Activated CD4-positive, alpha-beta T cell treated with anti-CD3 and anti-CD28 coated beads for 24 hours (primary cell): ENCODE results near the gene F11R.
A peak's percentile ranks its signal among the peaks of the same experiment; 100 is the strongest.
"Not testable (repeated sequence)": the region's sequence is repeated elsewhere in the genome, so short reads cannot be mapped to it uniquely, and the experiment has no call there.

Experiments
- DNase-seq, 2 donors: peaks; one replicate each; pipeline ENCODE4 v3.0.0-alpha.2; 2020; ENCODE audit warnings: low read depth in 2 of 2

Gene F11R

GRCh38 chr1:161044535-161044907, 23.6 kb upstream of the F11R start:
- DNase-seq: no peak

GRCh38 chr1:161039546-161039945, 18.6 kb upstream of the F11R start:
- no peak for DNase-seq

DNA sequence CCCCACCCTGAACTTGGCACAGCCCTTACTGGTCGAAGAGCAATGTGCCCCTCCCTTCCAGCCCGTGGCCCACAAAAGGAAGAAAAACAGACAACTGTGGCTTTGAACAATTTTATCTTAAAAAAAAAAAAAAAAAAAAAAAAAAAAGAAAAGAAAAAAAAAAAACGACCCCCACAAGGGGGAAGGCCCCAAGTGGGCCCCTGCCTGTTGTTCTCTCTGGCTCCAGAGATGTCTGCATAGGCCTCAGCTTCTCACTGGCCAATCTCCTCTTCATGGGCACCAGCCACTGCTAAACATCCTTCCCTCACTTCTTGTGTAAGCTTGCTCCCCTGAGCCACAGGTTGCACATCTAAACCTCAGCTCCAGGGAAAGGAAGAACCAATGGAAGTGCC, 18.2 kb upstream of the F11R start:
- no peak for DNase-seq

- peak; percentile 72 to 80 for DNase-seq
Observed at GRCh38 chr1:161038523-161039153, 17.7 kb upstream of the F11R start, which contains the start of gene TSTD1. Gene TSTD1 (minus strand): TSS chr1:161038964. CDS start chr1:161038889, 75 bp downstream.

GRCh38 chr1:161037661-161038522, 16.9 kb upstream of the F11R start:
- no peak for DNase-seq

GRCh38 chr1:161033751-161034150, 12.8 kb upstream of the F11R start:
- DNase-seq: no peak

DNA sequence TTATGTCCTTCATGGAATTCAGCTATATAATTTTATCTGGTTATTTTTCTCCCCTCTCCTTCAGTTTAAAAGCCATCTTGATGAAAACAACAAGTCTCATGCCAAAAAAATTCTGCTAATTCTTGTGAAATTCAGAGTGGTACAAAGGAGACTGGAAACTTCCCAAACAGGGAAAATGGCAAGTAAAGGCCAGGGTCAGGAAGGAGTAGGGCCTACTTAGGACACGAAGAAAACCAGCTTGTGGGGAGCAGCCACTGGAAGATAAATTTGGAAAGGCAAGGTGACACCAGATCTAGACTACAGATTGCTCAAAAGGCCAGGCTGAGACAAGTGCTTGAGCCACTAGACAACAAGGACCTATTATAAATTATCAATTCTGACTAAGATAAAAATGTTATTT, 11.5 kb upstream of the F11R start:
- DNase-seq: no peak

DNA sequence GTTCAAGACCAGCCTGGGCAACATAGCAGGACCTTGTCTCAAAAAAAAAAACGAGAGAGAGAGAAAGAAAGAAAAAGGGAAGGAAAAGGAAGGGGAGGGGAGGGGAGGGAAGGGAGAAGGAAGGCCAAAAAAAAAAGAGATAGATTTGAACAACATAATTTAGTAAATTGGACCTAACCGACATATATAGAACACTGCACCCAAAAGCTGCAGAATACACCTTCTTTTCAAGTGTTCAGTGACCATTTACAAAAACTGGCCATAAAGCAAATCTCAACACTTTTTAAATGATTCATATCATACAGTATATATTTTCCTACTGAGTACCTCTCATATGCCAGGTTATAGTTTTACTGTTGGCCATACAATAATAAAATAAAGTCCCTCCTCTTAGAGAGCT, 10.9 kb upstream of the F11R start:
- no peak for DNase-seq

GRCh38 chr1:161029466-161029865, 8.5 kb upstream of the F11R start:
- DNase-seq: not testable (repeated sequence)

DNA sequence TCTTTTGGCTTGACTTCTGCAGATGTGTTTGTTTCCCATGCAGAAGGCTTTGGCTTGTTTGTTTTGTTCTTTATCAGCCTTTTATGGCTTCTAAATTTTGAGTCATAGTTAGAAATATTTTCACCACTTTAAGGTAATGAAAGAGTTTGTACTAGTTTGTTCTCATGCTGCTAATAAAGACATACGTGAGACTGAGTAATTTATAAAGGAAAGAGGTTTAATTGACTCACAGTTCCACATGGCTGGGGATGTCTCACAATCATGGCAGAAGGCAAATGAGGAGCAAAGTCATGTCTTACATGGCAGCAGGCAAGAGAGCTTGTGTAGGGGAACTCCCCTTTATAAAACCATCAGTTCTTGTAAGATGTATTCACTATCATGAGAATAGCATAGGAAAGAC, 6.0 kb upstream of the F11R start:
- DNase-seq: not testable (repeated sequence)

DNA sequence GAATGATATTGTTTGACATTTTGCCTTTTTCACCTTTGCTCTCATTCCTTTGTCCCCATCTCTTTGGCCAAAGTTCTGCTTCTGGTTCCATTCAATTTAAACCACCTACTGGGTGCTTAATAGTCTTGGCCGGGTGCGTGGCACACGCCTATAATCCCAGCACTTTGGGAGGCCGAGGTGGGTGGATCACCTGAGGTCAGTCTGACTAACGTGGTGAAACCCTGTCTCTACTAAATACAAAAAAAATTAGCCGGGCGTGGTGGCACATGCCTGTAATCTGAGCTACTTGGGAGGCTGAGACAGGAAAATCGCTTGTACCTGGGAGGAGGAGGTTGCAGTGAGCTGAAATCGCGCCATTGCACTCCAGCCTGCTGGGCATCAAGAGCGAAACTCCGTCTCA, 1.5 kb upstream of the F11R start:
- not testable (repeated sequence) for DNase-seq

GRCh38 chr1:161021970-161022353, 1.0 kb upstream of the F11R start:
- DNase-seq: no peak

DNA sequence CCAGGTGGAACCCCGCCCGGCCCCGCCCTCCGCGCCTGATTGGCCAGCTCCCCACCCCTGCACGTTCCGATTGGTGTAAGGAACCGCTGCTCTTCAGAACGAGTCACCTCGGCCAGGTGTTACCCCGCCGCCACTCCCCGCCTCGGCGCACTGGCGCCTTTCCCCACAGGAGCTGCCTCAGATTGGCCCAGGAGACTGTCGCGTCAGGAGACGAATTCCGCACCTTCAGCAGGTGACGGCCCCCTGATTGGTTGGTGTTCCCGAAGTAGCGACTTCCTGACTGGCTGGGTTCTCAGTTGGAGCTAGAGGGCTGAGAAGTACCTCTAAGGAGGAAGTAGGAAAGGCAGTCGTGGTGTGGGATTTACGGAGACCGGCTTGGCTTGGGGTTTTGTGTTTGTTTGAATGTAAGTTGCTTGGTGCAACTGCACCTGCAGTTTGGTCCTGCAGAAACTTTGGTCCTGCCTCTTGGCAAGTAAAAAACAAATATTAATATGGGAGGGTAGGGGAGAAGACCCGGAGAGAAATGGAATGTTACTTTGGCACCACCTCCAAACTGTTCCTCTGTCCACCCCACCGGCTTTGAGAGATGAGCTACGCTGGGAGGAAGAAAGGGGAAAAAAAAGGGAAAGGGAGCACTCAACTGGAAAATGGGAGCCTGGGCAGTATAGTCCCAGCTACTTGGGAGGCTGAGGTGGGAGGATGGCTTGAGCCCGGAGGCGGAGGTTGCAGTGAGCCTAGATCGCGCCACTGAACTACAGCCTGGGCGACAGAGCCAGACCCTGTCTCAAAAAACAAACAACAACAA, 415 bp upstream of the F11R start:
- peak; percentile 77 to 83 for DNase-seq

DNA sequence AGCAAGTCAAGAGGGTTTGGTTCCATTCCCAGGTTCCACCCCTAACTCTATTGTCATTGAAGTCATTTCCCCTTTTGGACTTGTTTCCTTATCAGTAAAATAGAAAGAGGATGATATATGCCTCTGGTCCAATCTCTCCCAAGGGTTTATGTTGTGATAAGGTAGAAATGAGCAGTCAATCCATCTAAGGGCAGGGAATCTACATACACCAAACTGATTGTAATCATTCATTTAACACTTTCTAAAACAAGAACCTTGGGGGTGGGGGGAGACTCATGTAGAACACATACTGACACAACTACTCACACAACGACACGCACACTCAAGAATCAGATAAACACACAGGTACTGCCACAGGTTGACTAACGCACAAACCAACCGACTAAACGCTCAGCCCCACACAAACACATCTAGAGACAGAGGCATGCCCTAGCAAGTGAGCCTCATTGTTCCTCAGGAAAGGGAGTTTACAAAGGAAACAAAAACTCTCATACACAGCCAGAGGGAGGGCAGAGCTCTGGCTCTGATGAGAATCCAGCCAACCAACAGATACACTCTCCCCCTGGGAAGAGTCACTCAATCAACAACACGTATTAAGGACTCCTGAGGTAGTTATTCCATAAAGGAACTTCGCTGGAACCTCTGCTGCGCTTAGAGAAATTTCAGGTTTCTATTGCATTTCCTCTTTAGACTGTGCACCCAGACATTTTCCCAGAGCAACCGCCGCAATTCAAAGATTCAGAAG, 1.0 kb downstream of the F11R start:
- DNase-seq: no peak

- DNase-seq: not testable (repeated sequence)
Observed at GRCh38 chr1:161019111-161019660, 1.8 kb downstream of the F11R start.

DNA sequence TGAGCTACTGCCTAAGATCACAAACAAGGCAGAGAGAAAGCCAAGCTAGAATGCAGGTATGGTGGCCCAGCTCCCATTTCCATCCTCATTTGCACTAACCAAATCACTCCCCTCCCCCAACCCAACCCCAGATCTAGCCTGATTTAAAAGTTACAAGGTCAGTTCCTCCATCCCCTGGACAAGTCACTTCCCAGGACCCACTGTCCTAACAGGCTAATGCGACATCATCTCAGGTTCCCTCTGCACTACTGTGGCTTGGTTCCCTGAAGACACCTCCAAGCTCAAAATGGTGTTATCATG, 2.4 kb downstream of the F11R start:
- DNase-seq: no peak

DNA sequence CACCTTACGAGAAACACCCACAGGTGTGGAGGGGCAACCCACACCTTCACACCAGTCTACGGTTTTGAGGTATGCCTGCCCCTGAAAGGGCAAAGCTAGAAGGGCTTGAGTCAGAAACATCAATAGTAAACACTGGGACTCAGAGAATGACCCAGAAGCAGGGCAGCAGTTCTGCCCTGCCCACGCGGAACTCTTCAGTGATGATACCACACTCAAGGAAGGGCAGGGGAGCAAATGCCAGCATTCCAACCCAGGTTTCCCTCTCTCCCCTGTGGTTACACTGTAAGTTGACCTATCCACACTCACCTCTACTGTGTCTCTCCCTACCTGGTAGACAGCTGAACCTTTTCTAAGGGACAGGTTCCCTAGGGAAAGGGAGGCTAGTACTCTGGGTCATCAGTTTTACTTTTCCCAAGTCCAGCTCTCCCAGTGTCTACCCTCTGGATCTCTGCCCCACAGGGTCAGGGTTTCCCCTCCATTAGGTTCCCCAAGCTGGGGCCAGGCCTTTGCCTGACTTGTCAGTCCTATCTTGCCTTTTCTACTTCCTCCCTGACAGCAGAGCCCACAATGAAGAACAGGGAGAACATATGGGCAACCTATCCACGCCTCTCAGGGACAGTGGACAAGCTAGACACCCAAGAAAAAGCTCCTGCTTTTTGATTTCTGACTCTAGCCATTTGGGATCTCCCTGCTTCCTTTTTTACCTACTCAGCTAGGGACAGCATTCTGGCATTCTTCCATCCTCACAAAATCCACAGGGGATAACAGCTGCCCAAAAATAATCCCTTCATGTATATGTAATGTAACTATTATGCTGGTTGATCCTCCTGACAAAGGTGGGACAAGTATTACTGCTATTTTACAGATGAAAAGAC, 3.0 kb downstream of the F11R start:
- DNase-seq: no peak

GRCh38 chr1:161017181-161017580, 3.8 kb downstream of the F11R start:
- DNase-seq: not testable (repeated sequence)

GRCh38 chr1:161016683-161017082, 4.3 kb downstream of the F11R start:
- not testable (repeated sequence) for DNase-seq

GRCh38 chr1:161013488-161014230, 7.3 kb downstream of the F11R start:
- DNase-seq: peak; percentile 43 to 56
